Duodenal mucosa (tissue), 2 donors: ENCODE results near the gene FAM167B.

Experiments
- H3K27ac ChIP-seq: one replicate; pipeline ENCODE4 v1.7.0; 2013; ENCODE audit warnings: low read depth, low read length
- H3K27me3 ChIP-seq, 2 donors: one replicate each; pipeline ENCODE4 v1.7.0; 2013; ENCODE audit warnings: low read length in 2 of 2, control low read depth in 1 of 2; ENCODE audit not compliant: insufficient read depth in 2 of 2, control insufficient read depth in 1 of 2
- H3K36me3 ChIP-seq, 2 donors: one replicate each; pipeline ENCODE4 v1.7.0; 2013; ENCODE audit warnings: low read length in 2 of 2, control low read depth in 1 of 2; ENCODE audit not compliant: insufficient read depth in 2 of 2, control insufficient read depth in 1 of 2
- H3K4me1 ChIP-seq, 2 donors: one replicate each; pipeline ENCODE4 v1.7.0; 2013; ENCODE audit warnings: low read length in 2 of 2, control low read depth in 1 of 2; ENCODE audit not compliant: insufficient read depth in 2 of 2, control insufficient read depth in 1 of 2
- H3K4me3 ChIP-seq, 2 donors: one replicate each; pipeline ENCODE4 v1.7.0; 2013; ENCODE audit warnings: low read length in 2 of 2, low read depth in 1 of 2
- H3K9ac ChIP-seq, 2 donors: one replicate each; pipeline ENCODE4 v1.7.0; 2013; ENCODE audit warnings: low read length in 2 of 2, low read depth in 1 of 2
- H3K9me3 ChIP-seq, 2 donors: one replicate each; pipeline ENCODE4 v1.7.0; 2013; ENCODE audit warnings: low read length in 2 of 2, control low read depth in 1 of 2; ENCODE audit not compliant: control insufficient read depth in 1 of 2

FAM167B gene

GRCh38 chr1:32205401-32206370 lies 41.3 kb upstream of the FAM167B start, which contains the start of gene IQCC:
IQCC (plus strand) TSS chr1:32205671; CDS start chr1:32205682, 11 bp downstream.
- Histone ChIP-seq H3K27me3 (no peaks in the 10 kb centered on the region), H3K27ac (no peak within 1 kb of the TSS), H3K4me3 (peak within 1 kb of the TSS; percentile 83 to 84), H3K36me3 (peaks cover 0 to 4% of the 10 kb centered on the region in 2 donors), H3K9me3 (no peaks in the 10 kb centered on the region), H3K4me1 (peaks cover 24 to 43% of the 10 kb centered on the region in 2 donors), H3K9ac (peak within 1 kb of the TSS; percentile 90 to 97)

GRCh38 chr1:32208469-32208868 lies 38.6 kb upstream of the FAM167B start:
- Histone ChIP-seq H3K27ac (no peak overlapping the region), H3K4me1 (peaks cover 24 to 28% of the 10 kb centered on the region in 2 donors), H3K9me3 (no peaks in the 10 kb centered on the region), H3K27me3 (no peaks in the 10 kb centered on the region), H3K36me3 (peaks cover 0 to 4% of the 10 kb centered on the region in 2 donors), H3K4me3 (no peak overlapping the region), H3K9ac (no peak overlapping the region)

- Histone ChIP-seq H3K27me3 (no peaks in the 10 kb centered on the region), H3K27ac (no peak within 1 kb of the TSS), H3K4me3 (peak within 1 kb of the TSS in 1 of 2 donors; percentile 18), H3K9ac (no peak within 1 kb of the TSS), H3K36me3 (peaks cover 0 to 4% of the 10 kb centered on the region in 2 donors), H3K4me1 (peaks cover 24 to 28% of the 10 kb centered on the region in 2 donors), H3K9me3 (no peaks in the 10 kb centered on the region)
These were observed 38.1 kb upstream of the FAM167B start, which contains the start of gene DCDC2B for GRCh38 chr1:32208891-32209328. DCDC2B (plus strand) TSS chr1:32209089; CDS start chr1:32209094, 5 bp downstream.

GRCh38 chr1:32215629-32216480 lies 31.2 kb upstream of the FAM167B start:
- H3K4me3 ChIP-seq: no peak overlapping the region
- no peak overlapping the region for H3K9ac ChIP-seq
- H3K27ac ChIP-seq: peak overlapping the region; percentile 62
- H3K4me1 ChIP-seq: peaks cover 15 to 20% of the 10 kb centered on the region in 2 donors
- no peaks in the 10 kb centered on the region for H3K9me3 ChIP-seq
- no peaks in the 10 kb centered on the region for H3K27me3 ChIP-seq
- peaks cover 12 to 28% of the 10 kb centered on the region in 2 donors for H3K36me3 ChIP-seq

GRCh38 chr1:32216566-32216965 lies 30.5 kb upstream of the FAM167B start:
- Histone ChIP-seq H3K27ac (no peak overlapping the region), H3K36me3 (peaks cover 12 to 28% of the 10 kb centered on the region in 2 donors), H3K4me3 (no peak overlapping the region), H3K9me3 (no peaks in the 10 kb centered on the region), H3K4me1 (peaks cover 22 to 27% of the 10 kb centered on the region in 2 donors), H3K9ac (no peak overlapping the region), H3K27me3 (no peaks in the 10 kb centered on the region)

- Histone ChIP-seq H3K9ac (no peak overlapping the region), H3K36me3 (peaks cover 16 to 32% of the 10 kb centered on the region in 2 donors), H3K4me3 (no peak overlapping the region), H3K9me3 (no peaks in the 10 kb centered on the region), H3K27me3 (no peaks in the 10 kb centered on the region), H3K27ac (no peak overlapping the region), H3K4me1 (peaks cover 38 to 39% of the 10 kb centered on the region in 2 donors)
These were observed 28.0 kb upstream of the FAM167B start for GRCh38 chr1:32219022-32219421.

GRCh38 chr1:32220746-32221580 lies 26.1 kb upstream of the FAM167B start:
- H3K27me3 ChIP-seq: no peaks in the 10 kb centered on the region
- H3K27ac ChIP-seq: no peak overlapping the region
- H3K36me3 ChIP-seq: peaks cover 15 to 41% of the 10 kb centered on the region in 2 donors
- no peaks in the 10 kb centered on the region for H3K9me3 ChIP-seq
- H3K4me3 ChIP-seq: peak overlapping the region; percentile 97 to 99
- H3K9ac ChIP-seq: peak overlapping the region; percentile 39 to 98
- peaks cover 32 to 37% of the 10 kb centered on the region in 2 donors for H3K4me1 ChIP-seq

GRCh38 chr1:32221581-32221979 lies 25.4 kb upstream of the FAM167B start:
- Histone ChIP-seq H3K4me3 (peak overlapping the region; percentile 97 to 99), H3K27me3 (no peaks in the 10 kb centered on the region), H3K9me3 (no peaks in the 10 kb centered on the region), H3K27ac (no peak overlapping the region), H3K36me3 (peaks cover 19 to 42% of the 10 kb centered on the region in 2 donors), H3K4me1 (peaks cover 27 to 31% of the 10 kb centered on the region in 2 donors), H3K9ac (peak overlapping the region; percentile 39 to 98)
